HEK293 (cell line): Measurements from ENCODE around the gene LCE4A.

Source experiments
- CTCF ChIA-PET: fragments of 350-600 bp; formaldehyde crosslinking; extraction: SDS; loops from one replicate; lab custom pipeline; 2021; ENCODE audit warnings: antibody characterized with exemption; lab: Yijun Ruan, JAX
- POLR2A ChIA-PET: fragments of 300-600 bp; formaldehyde crosslinking; extraction: SDS; loops from one replicate; lab custom pipeline; 2020; ENCODE audit warnings: antibody characterized with exemption, inconsistent platforms; lab: Yijun Ruan, JAX
- H3K27ac ChIP-seq: fragments of 200-500 bp; sonication (Bioruptor generic); 2 replicates; pipeline ENCODE4 v1.5.1; 2014; ENCODE audit warnings: low read depth, low read length, control low read depth, inconsistent platforms; ENCODE audit errors: extremely low read depth
- H3K36me3 ChIP-seq, 2 experiments: fragments of 200-500 bp in 1 of 2; sonication (Bioruptor generic) in 1 of 2; 1 replicate in 1 of 2; 2 replicates in 1 of 2; pipeline ENCODE4 v1.5.1; 2014 to 2017; ENCODE audit warnings: inconsistent platforms in 2 of 2, low read length in 2 of 2; ENCODE audit not compliant: control insufficient read depth in 2 of 2, insufficient read depth in 1 of 2
- H3K4me1 ChIP-seq: fragments of 200-500 bp; sonication (Bioruptor generic); 2 replicates; pipeline ENCODE4 v1.5.1; 2014; ENCODE audit warnings: mild to moderate bottlenecking, low read length, inconsistent platforms; ENCODE audit not compliant: control insufficient read depth, insufficient read depth
- H3K4me3 ChIP-seq: 2 replicates; pipeline ENCODE4 v1.5.1; 2011; ENCODE audit warnings: low read depth, mild to moderate bottlenecking, control low read depth, low read length, moderate library complexity
- H3K9me3 ChIP-seq: fragments of 200-500 bp; sonication (Bioruptor generic); 2 replicates; pipeline ENCODE4 v1.5.1; 2014; ENCODE audit warnings: low read depth, low read length, inconsistent platforms; ENCODE audit not compliant: control insufficient read depth, insufficient read depth
- FEZF1 ChIP-seq: fragments of 450-650 bp; formaldehyde crosslinking; IDR thresholded peaks from 2 replicates; pipeline ENCODE4 v1.5.1; 2016; ENCODE audit warnings: missing biosample characterization, missing genetic modification characterization
- GFI1B ChIP-seq: fragments of 450-650 bp; formaldehyde crosslinking; IDR thresholded peaks from 2 replicates; pipeline ENCODE4 v1.5.1; 2016; ENCODE audit warnings: missing biosample characterization, missing genetic modification characterization
- HOXD13 ChIP-seq: sonication (generic); formaldehyde crosslinking; IDR thresholded peaks from 2 replicates; pipeline ENCODE4 v1.8.0; 2022; ENCODE audit warnings: missing genetic modification reagents, borderline replicate concordance
- IKZF3 ChIP-seq: fragments of 450-650 bp; IDR thresholded peaks from 2 replicates; pipeline ENCODE4 v1.5.0; 2018; ENCODE audit warnings: missing biosample characterization, mild to moderate bottlenecking, missing genetic modification characterization, moderate library complexity
- KLF8 ChIP-seq: fragments of 450-650 bp; formaldehyde crosslinking; IDR thresholded peaks from 2 replicates; pipeline ENCODE4 v1.5.1; 2016; ENCODE audit warnings: missing biosample characterization, missing genetic modification characterization
- OSR2 ChIP-seq: fragments of 450-650 bp; formaldehyde crosslinking; IDR thresholded peaks from 2 replicates; pipeline ENCODE4 v1.5.1; 2016; ENCODE audit warnings: missing biosample characterization, missing genetic modification characterization
- OVOL3 ChIP-seq: fragments of 450-650 bp; formaldehyde crosslinking; IDR thresholded peaks from 2 replicates; pipeline ENCODE4 v1.5.1; 2016; ENCODE audit warnings: missing biosample characterization, missing genetic modification characterization
- SP2 ChIP-seq: fragments of 450-650 bp; formaldehyde crosslinking; IDR thresholded peaks from 2 replicates; pipeline ENCODE4 v1.5.1; 2016; ENCODE audit warnings: missing biosample characterization, missing genetic modification characterization
- SP7 ChIP-seq: fragments of 450-650 bp; formaldehyde crosslinking; IDR thresholded peaks from 2 replicates; pipeline ENCODE4 v1.5.1; 2016; ENCODE audit warnings: missing biosample characterization, missing genetic modification characterization
- ZNF146 ChIP-seq: fragments of 450-650 bp; formaldehyde crosslinking; IDR thresholded peaks from 2 replicates; pipeline ENCODE4 v1.5.1; 2016; ENCODE audit warnings: missing biosample characterization, missing genetic modification characterization
- ZNF175 ChIP-seq: fragments of 450-650 bp; formaldehyde crosslinking; IDR thresholded peaks from 2 replicates; pipeline ENCODE4 v1.5.1; 2016; ENCODE audit warnings: missing biosample characterization, missing genetic modification characterization
- ZNF202 ChIP-seq: fragments of 450-650 bp; formaldehyde crosslinking; IDR thresholded peaks from 2 replicates; pipeline ENCODE4 v1.5.1; 2016; ENCODE audit warnings: missing biosample characterization, missing genetic modification characterization, borderline replicate concordance
- ZNF214 ChIP-seq: fragments of 450-650 bp; formaldehyde crosslinking; IDR thresholded peaks from 2 replicates; pipeline ENCODE4 v1.5.1; 2017; ENCODE audit warnings: missing biosample characterization, mild to moderate bottlenecking, missing genetic modification characterization, borderline replicate concordance
- ZNF350 ChIP-seq: fragments of 450-650 bp; formaldehyde crosslinking; IDR thresholded peaks from 2 replicates; pipeline ENCODE4 v1.5.0; 2017; ENCODE audit warnings: missing biosample characterization, mild to moderate bottlenecking, missing genetic modification characterization
- ZNF585B ChIP-seq: fragments of 450-650 bp; formaldehyde crosslinking; IDR thresholded peaks from 2 replicates; pipeline ENCODE4 v1.5.1; 2016; ENCODE audit warnings: missing biosample characterization, missing genetic modification characterization
- ZNF610 ChIP-seq: fragments of 450-650 bp; formaldehyde crosslinking; IDR thresholded peaks from 2 replicates; pipeline ENCODE4 v1.5.1; 2016; ENCODE audit warnings: missing biosample characterization, missing genetic modification characterization, borderline replicate concordance
- ZNF626 ChIP-seq: fragments of 450-650 bp; sonication (Bioruptor Pico); formaldehyde crosslinking; IDR thresholded peaks from 2 replicates; pipeline ENCODE4 v1.5.1; 2018; ENCODE audit warnings: missing biosample characterization, missing genetic modification characterization, inconsistent platforms
- ZNF701 ChIP-seq: fragments of 450-650 bp; formaldehyde crosslinking; IDR thresholded peaks from 2 replicates; pipeline ENCODE4 v1.5.1; 2016; ENCODE audit warnings: missing biosample characterization, missing genetic modification characterization
- ZNF707 ChIP-seq: fragments of 450-650 bp; formaldehyde crosslinking; IDR thresholded peaks from 2 replicates; pipeline ENCODE4 v1.5.1; 2016; ENCODE audit warnings: missing biosample characterization, missing genetic modification characterization
- ZNF747 ChIP-seq: fragments of 450-650 bp; formaldehyde crosslinking; IDR thresholded peaks from 2 replicates; pipeline ENCODE4 v1.5.1; 2016; ENCODE audit warnings: missing biosample characterization, missing genetic modification characterization
- ZNF776 ChIP-seq: fragments of 450-650 bp; formaldehyde crosslinking; IDR thresholded peaks from 2 replicates; pipeline ENCODE4 v1.5.0; 2017; ENCODE audit warnings: missing biosample characterization, missing genetic modification characterization, borderline replicate concordance
- ZNF785 ChIP-seq: fragments of 450-650 bp; formaldehyde crosslinking; IDR thresholded peaks from 2 replicates; pipeline ENCODE4 v1.5.1; 2016; ENCODE audit warnings: missing biosample characterization, missing genetic modification characterization
- TF ChIP-seq, protein P1 (sequence below): fragments of 450-650 bp; formaldehyde crosslinking; IDR thresholded peaks from 2 replicates; pipeline ENCODE4 v1.5.1; 2016; ENCODE audit warnings: missing biosample characterization, missing genetic modification characterization
- TF ChIP-seq, protein P2 (sequence below): fragments of 450-650 bp; formaldehyde crosslinking; IDR thresholded peaks from 2 replicates; pipeline ENCODE4 v1.5.1; 2016; ENCODE audit warnings: missing biosample characterization, missing genetic modification characterization
- TF ChIP-seq, protein P3 (sequence below): fragments of 450-650 bp; formaldehyde crosslinking; IDR thresholded peaks from 2 replicates; pipeline ENCODE4 v1.5.1; 2017; ENCODE audit warnings: missing biosample characterization, missing genetic modification characterization
- TF ChIP-seq, protein P4 (sequence below): fragments of 450-650 bp; formaldehyde crosslinking; IDR thresholded peaks from 2 replicates; pipeline ENCODE4 v1.5.1; 2016; ENCODE audit warnings: missing biosample characterization, missing genetic modification characterization
- TF ChIP-seq, protein P5 (sequence below): fragments of 450-650 bp; formaldehyde crosslinking; IDR thresholded peaks from 2 replicates; pipeline ENCODE4 v1.5.0; 2017; ENCODE audit warnings: missing biosample characterization, missing genetic modification characterization, borderline replicate concordance

LCE4A gene

DNA sequence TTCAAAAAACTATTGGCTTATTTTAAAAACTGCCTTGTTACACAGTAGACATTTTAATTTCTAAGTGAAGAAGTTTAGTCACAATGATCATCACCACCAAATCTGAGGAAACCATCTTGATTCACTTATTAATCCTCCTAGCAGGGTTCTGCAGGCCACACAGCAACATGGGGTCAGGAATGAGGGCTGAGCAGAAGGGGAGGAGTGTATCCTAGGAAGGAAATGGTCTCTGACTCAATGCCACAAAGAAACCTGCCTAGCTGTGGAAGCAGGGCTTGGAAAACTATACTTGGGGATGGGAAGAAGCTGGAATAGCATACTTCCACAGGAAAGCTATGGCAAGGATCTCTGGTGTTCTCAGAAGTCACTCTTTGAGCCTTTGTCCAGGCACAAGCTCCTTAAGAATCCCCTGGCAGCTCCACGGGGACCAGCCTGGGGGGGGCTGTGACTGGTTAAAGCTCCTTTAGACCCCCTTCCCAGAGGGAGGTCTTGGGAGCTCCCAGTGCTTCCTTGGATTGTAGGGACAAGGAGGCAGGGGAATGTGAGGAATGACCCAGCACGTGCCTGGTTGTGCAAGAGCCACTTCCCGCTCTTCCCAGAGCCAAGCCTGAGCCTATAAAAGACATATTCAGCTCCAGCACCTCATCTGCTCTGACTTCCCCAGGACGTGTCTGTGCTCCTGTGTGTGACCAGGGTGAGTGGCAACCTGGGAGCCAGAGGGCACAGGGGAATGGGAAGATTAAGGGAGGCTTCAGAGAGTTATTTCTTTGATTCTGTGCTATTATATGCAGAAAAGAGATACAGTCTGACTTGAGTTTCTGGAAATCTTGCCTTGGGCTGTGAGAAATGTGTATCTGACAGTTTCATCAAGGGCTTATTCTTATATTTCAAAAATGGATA, 10.0 kb upstream of the LCE4A start, which contains the start of gene LCE2A:
Gene LCE2A, plus strand, starts transcription at position 645 of the 900 bp plus-strand sequence. CDS start 557 bp downstream, outside the sequence.
- Histone ChIP-seq H3K9me3 (no peaks in the 10 kb centered on the region), H3K4me1 (no peaks in the 10 kb centered on the region), H3K4me3 (no peak within 1 kb of the TSS), H3K27ac (no peak within 1 kb of the TSS), H3K36me3 (no peaks in the 10 kb centered on the region)
- POLR2A ChIA-PET = no interaction called here
- TF ChIP-seq ZNF585B (tag by site-specific recombination) (no peak), ZNF626 (tag by site-specific recombination) (no peak), IKZF3 (tag by site-specific recombination) (no peak), SP2 (no peak), ZNF776 (tag by site-specific recombination) (no peak), ZNF707 (tag by site-specific recombination) (no peak), ZNF701 (tag by site-specific recombination) (no peak), ZNF785 (no peak)
- TF ChIP-seq, protein P1, sequence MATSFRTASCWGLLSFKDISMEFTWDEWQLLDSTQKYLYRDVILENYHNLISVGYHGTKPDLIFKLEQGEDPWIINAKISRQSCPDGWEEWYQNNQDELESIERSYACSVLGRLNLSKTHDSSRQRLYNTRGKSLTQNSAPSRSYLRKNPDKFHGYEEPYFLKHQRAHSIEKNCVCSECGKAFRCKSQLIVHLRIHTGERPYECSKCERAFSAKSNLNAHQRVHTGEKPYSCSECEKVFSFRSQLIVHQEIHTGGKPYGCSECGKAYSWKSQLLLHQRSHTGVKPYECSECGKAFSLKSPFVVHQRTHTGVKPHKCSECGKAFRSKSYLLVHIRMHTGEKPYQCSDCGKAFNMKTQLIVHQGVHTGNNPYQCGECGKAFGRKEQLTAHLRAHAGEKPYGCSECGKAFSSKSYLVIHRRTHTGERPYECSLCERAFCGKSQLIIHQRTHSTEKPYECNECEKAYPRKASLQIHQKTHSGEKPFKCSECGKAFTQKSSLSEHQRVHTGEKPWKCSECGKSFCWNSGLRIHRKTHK = no peak
- TF ChIP-seq, protein P2, sequence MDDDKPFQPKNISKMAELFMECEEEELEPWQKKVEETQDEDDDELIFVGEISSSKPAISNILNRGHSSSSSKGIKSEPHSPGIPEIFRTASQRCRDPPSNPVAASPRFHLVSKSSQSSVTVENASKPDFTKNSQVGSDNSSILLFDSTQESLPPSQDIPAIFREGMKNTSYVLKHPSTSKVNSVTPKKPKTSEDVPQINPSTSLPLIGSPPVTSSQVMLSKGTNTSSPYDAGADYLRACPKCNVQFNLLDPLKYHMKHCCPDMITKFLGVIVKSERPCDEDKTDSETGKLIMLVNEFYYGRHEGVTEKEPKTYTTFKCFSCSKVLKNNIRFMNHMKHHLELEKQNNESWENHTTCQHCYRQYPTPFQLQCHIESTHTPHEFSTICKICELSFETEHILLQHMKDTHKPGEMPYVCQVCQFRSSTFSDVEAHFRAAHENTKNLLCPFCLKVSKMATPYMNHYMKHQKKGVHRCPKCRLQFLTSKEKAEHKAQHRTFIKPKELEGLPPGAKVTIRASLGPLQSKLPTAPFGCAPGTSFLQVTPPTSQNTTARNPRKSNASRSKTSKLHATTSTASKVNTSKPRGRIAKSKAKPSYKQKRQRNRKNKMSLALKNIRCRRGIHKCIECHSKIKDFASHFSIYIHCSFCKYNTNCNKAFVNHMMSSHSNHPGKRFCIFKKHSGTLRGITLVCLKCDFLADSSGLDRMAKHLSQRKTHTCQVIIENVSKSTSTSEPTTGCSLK (tag by site-specific recombination) = no peak
- TF ChIP-seq, protein P3, sequence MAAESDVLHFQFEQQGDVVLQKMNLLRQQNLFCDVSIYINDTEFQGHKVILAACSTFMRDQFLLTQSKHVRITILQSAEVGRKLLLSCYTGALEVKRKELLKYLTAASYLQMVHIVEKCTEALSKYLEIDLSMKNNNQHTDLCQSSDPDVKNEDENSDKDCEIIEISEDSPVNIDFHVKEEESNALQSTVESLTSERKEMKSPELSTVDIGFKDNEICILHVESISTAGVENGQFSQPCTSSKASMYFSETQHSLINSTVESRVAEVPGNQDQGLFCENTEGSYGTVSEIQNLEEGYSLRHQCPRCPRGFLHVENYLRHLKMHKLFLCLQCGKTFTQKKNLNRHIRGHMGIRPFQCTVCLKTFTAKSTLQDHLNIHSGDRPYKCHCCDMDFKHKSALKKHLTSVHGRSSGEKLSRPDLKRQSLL (tag by site-specific recombination) = no peak
- TF ChIP-seq, all 188 proteins: peak for 0
- CTCF ChIA-PET = interaction anchor here (0.7 to 1.8 kb wide), 2 partner anchors 44 to 852 kb away, joined by 3 to 6 read pairs; no protein-coding TSS in a partner anchor

DNA sequence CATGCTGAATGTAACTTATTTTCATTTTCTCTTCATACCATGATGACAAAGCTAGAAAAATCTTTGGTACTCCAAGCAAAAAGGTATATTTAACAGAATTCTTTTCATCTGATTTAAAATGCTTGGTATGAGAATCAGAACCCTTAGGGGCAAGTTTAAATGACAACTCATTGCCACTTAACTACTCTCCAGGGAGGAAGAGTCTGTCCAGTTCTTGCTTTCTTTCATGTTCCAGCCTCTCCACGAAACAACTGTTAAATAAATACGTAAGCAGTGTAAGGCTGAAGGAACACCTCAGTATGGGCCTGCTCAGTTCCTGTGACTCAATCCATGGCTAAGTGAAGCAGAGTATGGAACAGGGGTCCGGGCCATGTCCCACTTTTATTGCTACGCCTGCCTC, 8.2 kb upstream of the LCE4A start:
- H3K4me1 ChIP-seq = no peaks in the 10 kb centered on the region
- H3K9me3 ChIP-seq = no peaks in the 10 kb centered on the region
- H3K4me3 ChIP-seq = no peak overlapping the region
- POLR2A ChIA-PET = no interaction called here
- CTCF ChIA-PET = no interaction called here
- no peak overlapping the region for H3K27ac ChIP-seq
- H3K36me3 ChIP-seq = no peaks in the 10 kb centered on the region
- TF ChIP-seq HOXD13 (CRISPR knock-in tag) (no peak), FEZF1 (tag by site-specific recombination) (no peak), ZNF214 (tag by site-specific recombination) (no peak), ZNF202 (tag by site-specific recombination) (no peak), GFI1B (tag by site-specific recombination) (no peak), OSR2 (tag by site-specific recombination) (no peak), ZNF350 (tag by site-specific recombination) (no peak), SP7 (no peak), ZNF146 (tag by site-specific recombination) (no peak), KLF8 (no peak), OVOL3 (tag by site-specific recombination) (no peak), ZNF747 (tag by site-specific recombination) (no peak), ZNF175 (tag by site-specific recombination) (no peak), ZNF610 (tag by site-specific recombination) (no peak)
- TF ChIP-seq, protein P4, sequence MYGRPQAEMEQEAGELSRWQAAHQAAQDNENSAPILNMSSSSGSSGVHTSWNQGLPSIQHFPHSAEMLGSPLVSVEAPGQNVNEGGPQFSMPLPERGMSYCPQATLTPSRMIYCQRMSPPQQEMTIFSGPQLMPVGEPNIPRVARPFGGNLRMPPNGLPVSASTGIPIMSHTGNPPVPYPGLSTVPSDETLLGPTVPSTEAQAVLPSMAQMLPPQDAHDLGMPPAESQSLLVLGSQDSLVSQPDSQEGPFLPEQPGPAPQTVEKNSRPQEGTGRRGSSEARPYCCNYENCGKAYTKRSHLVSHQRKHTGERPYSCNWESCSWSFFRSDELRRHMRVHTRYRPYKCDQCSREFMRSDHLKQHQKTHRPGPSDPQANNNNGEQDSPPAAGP (tag by site-specific recombination) = no peak
- TF ChIP-seq, protein P5, sequence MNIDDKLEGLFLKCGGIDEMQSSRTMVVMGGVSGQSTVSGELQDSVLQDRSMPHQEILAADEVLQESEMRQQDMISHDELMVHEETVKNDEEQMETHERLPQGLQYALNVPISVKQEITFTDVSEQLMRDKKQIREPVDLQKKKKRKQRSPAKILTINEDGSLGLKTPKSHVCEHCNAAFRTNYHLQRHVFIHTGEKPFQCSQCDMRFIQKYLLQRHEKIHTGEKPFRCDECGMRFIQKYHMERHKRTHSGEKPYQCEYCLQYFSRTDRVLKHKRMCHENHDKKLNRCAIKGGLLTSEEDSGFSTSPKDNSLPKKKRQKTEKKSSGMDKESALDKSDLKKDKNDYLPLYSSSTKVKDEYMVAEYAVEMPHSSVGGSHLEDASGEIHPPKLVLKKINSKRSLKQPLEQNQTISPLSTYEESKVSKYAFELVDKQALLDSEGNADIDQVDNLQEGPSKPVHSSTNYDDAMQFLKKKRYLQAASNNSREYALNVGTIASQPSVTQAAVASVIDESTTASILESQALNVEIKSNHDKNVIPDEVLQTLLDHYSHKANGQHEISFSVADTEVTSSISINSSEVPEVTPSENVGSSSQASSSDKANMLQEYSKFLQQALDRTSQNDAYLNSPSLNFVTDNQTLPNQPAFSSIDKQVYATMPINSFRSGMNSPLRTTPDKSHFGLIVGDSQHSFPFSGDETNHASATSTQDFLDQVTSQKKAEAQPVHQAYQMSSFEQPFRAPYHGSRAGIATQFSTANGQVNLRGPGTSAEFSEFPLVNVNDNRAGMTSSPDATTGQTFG (tag by site-specific recombination) = no peak
